ENCODE measurements around the gene ZEB1. TPM values are rescaled to one million over a fixed set of nuclear protein-coding genes. Genes with fewer than 3 reads are reported as not detected.

Gene ZEB1
- 10 to 100 TPM; 15.0 to 28.2 TPM for total RNA-seq

- intact Hi-C loops (cut with DNase I) = loop anchor here (1.0 kb wide), 2 partner anchors 288 to 535 kb away; partner anchors contain the start of gene ZNF438
- DNase-seq (ENCODE audit: low spot score) = peak; percentile 90
- under 1% methylated on average over 52 of the region's 71 CpGs for WGBS
- peak in 2 of 4 experiments; percentile 51 to 69 for TF ChIP-seq CTCF (IDR thresholded peaks at IDR 0.05)
- peak; percentile 89 for TF ChIP-seq POLR2AphosphoS5 (IDR thresholded peaks at IDR 0.05)
- no peak for TF ChIP-seq POLR2A (IDR thresholded peaks at IDR 0.05)
- no peaks in the 10 kb centered on the region for H3K4me1 ChIP-seq (replicated peaks)
- H3K27ac ChIP-seq = peak within 1 kb of the TSS; percentile 85 to 88
- H3K9me3 ChIP-seq = no peaks in the 10 kb centered on the region
- H3K27me3 ChIP-seq (replicated peaks; ENCODE audit: insufficient read depth) = no peaks in the 10 kb centered on the region
- H3K36me3 ChIP-seq = no peaks in the 10 kb centered on the region
- H3K4me3 ChIP-seq = peak within 1 kb of the TSS; percentile 60 to 81
Measured at GRCh38 chr10:31318854-31319601, at the start of gene ZEB1. ZEB1 (plus strand) TSS chr10:31319216; CDS start chr10:31319235, 19 bp downstream.

DNA sequence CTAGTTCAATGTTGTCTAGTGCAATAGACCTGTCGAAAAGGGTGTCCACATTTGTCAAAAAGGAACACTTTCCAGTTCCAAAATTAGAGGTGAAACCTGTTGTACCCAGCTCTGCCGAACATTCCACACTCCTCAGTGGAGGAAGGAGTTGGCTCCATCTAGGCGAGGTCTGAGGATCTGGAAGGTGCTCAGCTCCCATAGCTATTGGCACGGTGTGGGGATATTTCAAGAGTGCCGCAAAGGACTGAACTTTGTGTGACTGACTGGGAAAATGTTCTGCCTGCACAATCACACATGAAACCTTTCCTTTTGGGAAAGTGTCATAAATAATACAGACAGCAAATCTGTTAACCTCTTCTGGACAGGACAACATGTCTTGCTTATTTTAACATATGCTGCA lies 48.1 kb upstream of the ZEB1 start:
- no peak for DNase-seq (ENCODE audit: low spot score)
- Histone ChIP-seq H3K27ac (no peak overlapping the region), H3K36me3 (no peaks in the 10 kb centered on the region), H3K4me1 (replicated peaks) (no peaks in the 10 kb centered on the region), H3K4me3 (no peak overlapping the region), H3K9me3 (no peaks in the 10 kb centered on the region), H3K27me3 (replicated peaks; ENCODE audit: insufficient read depth) (no peaks in the 10 kb centered on the region)
- intact Hi-C loops (cut with DNase I) = no loop called here
- TF ChIP-seq CTCF (IDR thresholded peaks at IDR 0.05) = no peak
- TF ChIP-seq POLR2AphosphoS5 (IDR thresholded peaks at IDR 0.05) = no peak
- TF ChIP-seq POLR2A (IDR thresholded peaks at IDR 0.05) = no peak
- WGBS = 86% methylated on average over 5 of the region's 5 CpGs

DNA sequence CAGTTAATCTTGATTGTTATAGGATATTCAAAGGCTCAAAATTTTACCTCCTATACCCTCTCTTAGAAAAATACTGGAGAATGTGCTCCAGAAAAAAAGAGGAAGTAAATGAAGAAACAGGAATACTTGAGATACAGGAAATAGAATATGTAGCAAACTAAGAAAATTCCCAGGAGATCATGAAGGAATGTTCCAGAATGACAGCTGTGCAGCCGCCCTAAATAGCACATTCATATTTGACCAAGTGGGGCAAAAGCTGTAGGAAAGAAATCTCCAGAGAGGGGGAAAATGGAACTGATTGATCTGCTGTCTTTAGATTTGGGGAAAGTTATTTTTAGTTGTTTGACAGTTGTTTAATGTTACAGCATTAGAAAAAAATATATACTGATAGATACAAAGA lies 46.2 kb upstream of the ZEB1 start:
- H3K4me1 ChIP-seq (replicated peaks) = no peaks in the 10 kb centered on the region
- DNase-seq (ENCODE audit: low spot score) = no peak
- H3K27ac ChIP-seq = no peak overlapping the region
- H3K36me3 ChIP-seq = no peaks in the 10 kb centered on the region
- H3K4me3 ChIP-seq = no peak overlapping the region
- WGBS = 89% methylated on average over 1 of the region's 1 CpG
- H3K9me3 ChIP-seq = no peaks in the 10 kb centered on the region
- TF ChIP-seq POLR2AphosphoS5 (IDR thresholded peaks at IDR 0.05) (no peak), CTCF (IDR thresholded peaks at IDR 0.05) (no peak), POLR2A (IDR thresholded peaks at IDR 0.05) (no peak)
- H3K27me3 ChIP-seq (replicated peaks; ENCODE audit: insufficient read depth) = no peaks in the 10 kb centered on the region
- intact Hi-C loops (cut with DNase I) = no loop called here

DNA sequence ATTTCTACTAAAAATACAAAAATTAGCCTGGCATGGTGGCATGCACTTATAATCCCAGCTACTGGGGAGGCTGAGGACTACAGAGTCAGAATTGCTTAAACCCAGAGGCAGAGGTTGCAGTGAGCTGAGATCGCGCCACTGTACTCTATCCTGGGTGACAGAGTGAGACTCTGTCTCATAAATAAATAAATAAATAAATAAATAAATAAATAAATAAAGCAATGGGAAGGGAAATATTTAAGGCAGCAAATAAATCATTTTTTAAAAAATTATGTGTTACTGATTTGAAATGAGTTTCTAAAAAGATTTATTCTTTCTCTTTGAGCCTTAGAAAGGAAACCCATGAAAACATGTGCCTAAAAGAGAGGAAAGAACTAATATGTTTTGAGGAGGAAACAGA lies 45.2 kb upstream of the ZEB1 start:
- no peak for DNase-seq (ENCODE audit: low spot score)
- Histone ChIP-seq H3K4me3 (no peak overlapping the region), H3K27ac (no peak overlapping the region), H3K9me3 (no peaks in the 10 kb centered on the region), H3K36me3 (no peaks in the 10 kb centered on the region), H3K4me1 (replicated peaks) (no peaks in the 10 kb centered on the region), H3K27me3 (replicated peaks; ENCODE audit: insufficient read depth) (no peaks in the 10 kb centered on the region)
- 96% methylated on average over 2 of the region's 2 CpGs for WGBS
- intact Hi-C loops (cut with DNase I) = no loop called here
- TF ChIP-seq CTCF (IDR thresholded peaks at IDR 0.05) (no peak), POLR2A (IDR thresholded peaks at IDR 0.05) (no peak), POLR2AphosphoS5 (IDR thresholded peaks at IDR 0.05) (no peak)

GRCh38 chr10:31274310-31274709 lies 44.7 kb upstream of the ZEB1 start:
- no peak for TF ChIP-seq POLR2A (IDR thresholded peaks at IDR 0.05)
- TF ChIP-seq CTCF (IDR thresholded peaks at IDR 0.05) = no peak
- intact Hi-C loops (cut with DNase I) = no loop called here
- WGBS = 87% methylated on average over 2 of the region's 2 CpGs

More at GRCh38 chr10:31274310-31274709, 44.7 kb upstream of the ZEB1 start:
- no peak overlapping the region for H3K4me3 ChIP-seq
- H3K9me3 ChIP-seq = no peaks in the 10 kb centered on the region
- H3K27ac ChIP-seq = no peak overlapping the region
- no peaks in the 10 kb centered on the region for H3K36me3 ChIP-seq
- no peaks in the 10 kb centered on the region for H3K27me3 ChIP-seq (replicated peaks; ENCODE audit: insufficient read depth)
- DNase-seq (ENCODE audit: low spot score) = no peak
- H3K4me1 ChIP-seq (replicated peaks) = no peaks in the 10 kb centered on the region

Data from prostate gland (tissue), 2 donors.